Transverse colon (tissue), 4 donors: ENCODE results near the gene TPH2. TPM values are rescaled to one million over a fixed set of nuclear protein-coding genes. Genes with fewer than 3 reads are reported as not detected.

Source experiments
- DNase-seq: peaks from one replicate; pipeline ENCODE4 v3.0.0-alpha.2; 2019
- H3K27ac ChIP-seq, 4 donors: fragments of 200-600 bp; sonication (generic); 2 replicates each; pipeline ENCODE4 v1.5.1; 2016 to 2018; ENCODE audit warnings: inconsistent platforms in 4 of 4
- H3K27me3 ChIP-seq: fragments of 200-600 bp; sonication (generic); 2 replicates; pipeline ENCODE4 v1.5.1; 2017; ENCODE audit warnings: inconsistent platforms
- H3K36me3 ChIP-seq, 4 donors: fragments of 200-600 bp; sonication (generic); 2 replicates each; pipeline ENCODE4 v1.5.1; 2017 to 2019; ENCODE audit warnings: inconsistent platforms in 4 of 4
- H3K4me1 ChIP-seq, 4 donors: fragments of 200-600 bp; sonication (generic); 2 replicates each; pipeline ENCODE4 v1.5.1; 2017 to 2020; ENCODE audit warnings: inconsistent platforms in 4 of 4
- H3K4me3 ChIP-seq, 4 donors: fragments of 200-600 bp; sonication (generic); 1 replicate in 1 of 4; 2 replicates in 3 of 4; pipeline versions ENCODE4 v1.5.1 to v1.6.1; 2017 to 2019; ENCODE audit warnings: inconsistent platforms in 4 of 4
- H3K9me3 ChIP-seq, 2 donors: fragments of 200-600 bp; sonication (generic); 2 replicates each; pipeline ENCODE4 v1.5.1; 2017 to 2019; ENCODE audit warnings: inconsistent platforms in 2 of 2
- CTCF ChIP-seq, 5 experiments: fragments of 200-600 bp in 3 of 5; fragments of 450-650 bp in 2 of 5; sonication (generic) in 3 of 5; IDR thresholded peaks; 1 replicate in 2 of 5; 2 replicates in 3 of 5; pipeline ENCODE4 v1.5.1; 2016 to 2017; ENCODE audit warnings: antibody characterized with exemption in 5 of 5, inconsistent platforms in 3 of 5, mild to moderate bottlenecking in 2 of 5, moderate library complexity in 1 of 5
- EP300 ChIP-seq: sonication (generic); formaldehyde crosslinking; IDR thresholded peaks from one replicate; pipeline ENCODE4 v1.6.1; 2017; ENCODE audit warnings: antibody characterized with exemption, low read depth
- POLR2A ChIP-seq: fragments of 450-650 bp; IDR thresholded peaks from one replicate; pipeline ENCODE4 v1.6.1; 2016; ENCODE audit warnings: antibody characterized with exemption, mild to moderate bottlenecking, moderate library complexity
- POLR2AphosphoS5 ChIP-seq, 3 donors: sonication (generic); formaldehyde crosslinking; IDR thresholded peaks; one replicate each; pipeline ENCODE4 v1.6.1; 2016; ENCODE audit warnings: antibody characterized with exemption in 3 of 3
- WGBS, 2 donors: methylation state at CpG; one replicate each; pipeline ENCODE4 v1.1.5; 2018; ENCODE audit warnings: low coverage in 1 of 2; 5-methylcytosine and 5-hydroxymethylcytosine counted together
- in situ Hi-C, 4 donors: fragments of 200-750 bp; cut with MboI; loops; one replicate each; pipeline versions ENCODE4 v1.15.0 to v1.15.1; 2017; ENCODE audit warnings: low sequenced_read_pairs in 3 of 4, low pct_ligation_motif_present in 1 of 4, low pct_unique_long_range_greater_than_20kb in 1 of 4
- intact Hi-C: fragments of 100-400 bp; cut with DNase I; formaldehyde crosslinking; loops from one replicate; pipeline ENCODE4 v1.15.1; 2023; ENCODE audit warnings: low total_unique reads
- total RNA-seq, 4 donors: library from RNA; depleted of rRNA; stranded (reverse); fragments of >200 nt; gene quantifications; one replicate each; pipeline ENCODE4 v1.1.0, GENCODE V29; 2016

The TPH2 gene
- total RNA-seq, 4 donors from 2014 or later = not detected

- H3K27ac ChIP-seq = no peak overlapping the region
- no peaks in the 10 kb centered on the region for H3K27me3 ChIP-seq
- no peak for DNase-seq
- H3K4me3 ChIP-seq = no peak overlapping the region
- no peak for TF ChIP-seq POLR2AphosphoS5 (IDR thresholded peaks at IDR 0.05)
- no peak for TF ChIP-seq EP300
- TF ChIP-seq CTCF (IDR thresholded peaks at IDR 0.05) = no peak
- no peak for TF ChIP-seq POLR2A
- H3K36me3 ChIP-seq = no peaks in the 10 kb centered on the region
- in situ Hi-C loops = no loop called here
- intact Hi-C loops = no loop called here
- H3K4me1 ChIP-seq = no peaks in the 10 kb centered on the region
- no peaks in the 10 kb centered on the region for H3K9me3 ChIP-seq
- 89 to 93% methylated on average over 1 of the region's 1 CpG for WGBS, 2 donors
These were observed 42.5 kb downstream of the TPH2 start for GRCh38 chr12:71981149-71981548.

- no peaks in the 10 kb centered on the region for H3K9me3 ChIP-seq
- no peaks in the 10 kb centered on the region for H3K36me3 ChIP-seq
- H3K4me1 ChIP-seq = no peaks in the 10 kb centered on the region
- H3K4me3 ChIP-seq = no peak overlapping the region
- WGBS, 2 donors = 40 to 53% methylated on average over 2 of the region's 2 CpGs
- in situ Hi-C loops (no loop called here), intact Hi-C loops (no loop called here)
- no peak for DNase-seq
- no peaks in the 10 kb centered on the region for H3K27me3 ChIP-seq
- H3K27ac ChIP-seq = no peak overlapping the region
- no peak for TF ChIP-seq POLR2A
- no peak for TF ChIP-seq POLR2AphosphoS5 (IDR thresholded peaks at IDR 0.05)
- TF ChIP-seq EP300 = no peak
- TF ChIP-seq CTCF (IDR thresholded peaks at IDR 0.05) = no peak
These were observed 56.1 kb downstream of the TPH2 start for GRCh38 chr12:71994715-71995114.

- no peak for DNase-seq
- 33 to 46% methylated on average over 1 of the region's 1 CpG for WGBS, 2 donors
- TF ChIP-seq POLR2A (no peak), CTCF (IDR thresholded peaks at IDR 0.05) (no peak), EP300 (no peak), POLR2AphosphoS5 (IDR thresholded peaks at IDR 0.05) (no peak)
- no peak overlapping the region for H3K27ac ChIP-seq
- in situ Hi-C loops = no loop called here
- intact Hi-C loops = no loop called here
- no peaks in the 10 kb centered on the region for H3K9me3 ChIP-seq
- H3K4me3 ChIP-seq = no peak overlapping the region
- no peaks in the 10 kb centered on the region for H3K36me3 ChIP-seq
- no peaks in the 10 kb centered on the region for H3K4me1 ChIP-seq
- H3K27me3 ChIP-seq = peaks cover 6% of the 10 kb centered on the region
These were observed 61.1 kb downstream of the TPH2 start for GRCh38 chr12:71999795-72000194.

GRCh38 chr12:72000969-72001648 lies 62.5 kb downstream of the TPH2 start:
- Histone ChIP-seq H3K36me3 (no peaks in the 10 kb centered on the region), H3K27ac (no peak overlapping the region), H3K4me3 (no peak overlapping the region), H3K27me3 (peaks cover 9% of the 10 kb centered on the region), H3K9me3 (no peaks in the 10 kb centered on the region), H3K4me1 (no peaks in the 10 kb centered on the region)
- WGBS, 2 donors = 75 to 80% methylated on average over 8 to 9 of the region's 9 CpGs
- TF ChIP-seq POLR2A = no peak
- no peak for TF ChIP-seq CTCF (IDR thresholded peaks at IDR 0.05)
- TF ChIP-seq EP300 = no peak
- no peak for TF ChIP-seq POLR2AphosphoS5 (IDR thresholded peaks at IDR 0.05)
- no peak for DNase-seq
- in situ Hi-C loops = no loop called here
- intact Hi-C loops = no loop called here
